Activated CD4-positive, alpha-beta T cell treated with anti-CD3 and anti-CD28 coated beads, Interleukin-2, Interleukin-4, amounts not matched to agents 100 ng/mL and 50 ng/mL, durations not matched to agents 16 hours and 8 hours (primary cell): ENCODE measurements around the gene CTTNBP2.

Experiments
- DNase-seq: peaks from one replicate; pipeline ENCODE4 v3.0.0-alpha.2; 2020; ENCODE audit warnings: low spot score

CTTNBP2 gene

GRCh38 chr7:117689406-117689805 is 183.8 kb downstream of the CTTNBP2 start:
- DNase-seq: no peak

GRCh38 chr7:117688126-117688525 is 185.1 kb downstream of the CTTNBP2 start:
- DNase-seq: no peak

GRCh38 chr7:117686311-117686935 is 186.8 kb downstream of the CTTNBP2 start:
- DNase-seq: no peak

GRCh38 chr7:117685795-117686194 is 187.4 kb downstream of the CTTNBP2 start:
- DNase-seq: no peak

GRCh38 chr7:117683430-117684175 is 189.6 kb downstream of the CTTNBP2 start:
- DNase-seq: no peak

GRCh38 chr7:117682681-117683385 is 190.4 kb downstream of the CTTNBP2 start:
- no peak for DNase-seq

GRCh38 chr7:117679120-117679519 is 194.1 kb downstream of the CTTNBP2 start:
- DNase-seq: no peak

- DNase-seq: no peak
These were observed 197.5 kb downstream of the CTTNBP2 start for GRCh38 chr7:117675497-117676435.

- DNase-seq: no peak
These were observed 198.6 kb downstream of the CTTNBP2 start for GRCh38 chr7:117674617-117675016.

- peak; percentile 6 for DNase-seq
These were observed 199.4 kb downstream of the CTTNBP2 start for GRCh38 chr7:117673839-117674238.

- DNase-seq: no peak
These were observed 199.9 kb downstream of the CTTNBP2 start for GRCh38 chr7:117673367-117673766.

- no peak for DNase-seq
These were observed 200.8 kb downstream of the CTTNBP2 start for GRCh38 chr7:117672453-117672852.

GRCh38 chr7:117669818-117670217 is 203.4 kb downstream of the CTTNBP2 start:
- DNase-seq: no peak

GRCh38 chr7:117667456-117667855 is 205.8 kb downstream of the CTTNBP2 start:
- no peak for DNase-seq

- no peak for DNase-seq
These were observed 206.6 kb downstream of the CTTNBP2 start for GRCh38 chr7:117666689-117667088.

GRCh38 chr7:117666031-117666430 is 207.2 kb downstream of the CTTNBP2 start:
- no peak for DNase-seq

GRCh38 chr7:117665368-117665767 is 207.9 kb downstream of the CTTNBP2 start:
- DNase-seq: no peak

- no peak for DNase-seq
These were observed 209.2 kb downstream of the CTTNBP2 start for GRCh38 chr7:117664047-117664446.

- no peak for DNase-seq
These were observed 211.9 kb downstream of the CTTNBP2 start for GRCh38 chr7:117661328-117661727.
